ENCODE results near the gene THADA.

DNA sequence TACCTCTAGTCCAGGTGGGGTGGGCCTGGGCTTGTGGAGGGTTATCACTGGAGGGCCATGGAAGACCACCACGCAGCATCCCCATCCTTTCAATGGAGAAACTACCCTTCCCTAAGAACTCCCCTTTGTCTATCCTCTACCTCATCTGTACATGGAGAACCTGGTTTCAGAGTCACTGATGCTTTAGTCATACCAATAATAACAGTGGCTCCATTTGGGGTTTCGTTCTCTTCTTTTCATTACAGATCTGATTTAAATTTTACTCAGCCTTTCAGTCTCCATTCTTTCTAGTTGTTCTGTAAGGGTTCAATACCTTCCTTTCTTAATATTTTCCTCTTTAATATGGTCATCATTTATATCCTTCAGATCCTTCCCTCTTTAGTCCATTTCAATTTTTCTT is 314.8 kb downstream of the THADA start:
- TF ChIP-seq POLR2AphosphoS5 (IDR thresholded peaks at IDR 0.05; ENCODE audit: low read depth, low read length) (no peak), TAF1 (IDR thresholded peaks at IDR 0.05; ENCODE audit: borderline replicate concordance, insufficient read depth, low read length) (no peak), SIN3A (IDR thresholded peaks at IDR 0.05; ENCODE audit: borderline replicate concordance, insufficient read depth, low read length) (no peak)
- TF ChIP-seq, protein P1, sequence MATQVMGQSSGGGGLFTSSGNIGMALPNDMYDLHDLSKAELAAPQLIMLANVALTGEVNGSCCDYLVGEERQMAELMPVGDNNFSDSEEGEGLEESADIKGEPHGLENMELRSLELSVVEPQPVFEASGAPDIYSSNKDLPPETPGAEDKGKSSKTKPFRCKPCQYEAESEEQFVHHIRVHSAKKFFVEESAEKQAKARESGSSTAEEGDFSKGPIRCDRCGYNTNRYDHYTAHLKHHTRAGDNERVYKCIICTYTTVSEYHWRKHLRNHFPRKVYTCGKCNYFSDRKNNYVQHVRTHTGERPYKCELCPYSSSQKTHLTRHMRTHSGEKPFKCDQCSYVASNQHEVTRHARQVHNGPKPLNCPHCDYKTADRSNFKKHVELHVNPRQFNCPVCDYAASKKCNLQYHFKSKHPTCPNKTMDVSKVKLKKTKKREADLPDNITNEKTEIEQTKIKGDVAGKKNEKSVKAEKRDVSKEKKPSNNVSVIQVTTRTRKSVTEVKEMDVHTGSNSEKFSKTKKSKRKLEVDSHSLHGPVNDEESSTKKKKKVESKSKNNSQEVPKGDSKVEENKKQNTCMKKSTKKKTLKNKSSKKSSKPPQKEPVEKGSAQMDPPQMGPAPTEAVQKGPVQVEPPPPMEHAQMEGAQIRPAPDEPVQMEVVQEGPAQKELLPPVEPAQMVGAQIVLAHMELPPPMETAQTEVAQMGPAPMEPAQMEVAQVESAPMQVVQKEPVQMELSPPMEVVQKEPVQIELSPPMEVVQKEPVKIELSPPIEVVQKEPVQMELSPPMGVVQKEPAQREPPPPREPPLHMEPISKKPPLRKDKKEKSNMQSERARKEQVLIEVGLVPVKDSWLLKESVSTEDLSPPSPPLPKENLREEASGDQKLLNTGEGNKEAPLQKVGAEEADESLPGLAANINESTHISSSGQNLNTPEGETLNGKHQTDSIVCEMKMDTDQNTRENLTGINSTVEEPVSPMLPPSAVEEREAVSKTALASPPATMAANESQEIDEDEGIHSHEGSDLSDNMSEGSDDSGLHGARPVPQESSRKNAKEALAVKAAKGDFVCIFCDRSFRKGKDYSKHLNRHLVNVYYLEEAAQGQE (IDR thresholded peaks at IDR 0.05; ENCODE audit: insufficient read depth in 1 of 2, low read depth in 2 of 2, low read length in 2 of 2): no peak
